ENCODE results near the gene NDUFAF8. TPM values are rescaled to one million over a fixed set of nuclear protein-coding genes. Genes with fewer than 3 reads are reported as not detected.

Gene NDUFAF8
- total RNA-seq, 1 experiment from 2014 or later, result 60.1 TPM

GRCh38 chr17:81282876-81283275 lies 43.8 kb downstream of the NDUFAF8 start:
- Mint-ChIP-seq H3K27ac (no peak overlapping the region), H3K36me3 (ENCODE audit: insufficient read depth in 1 of 3, low read depth in 3 of 3) (peaks cover 5 to 30% (median 13%) of the 10 kb centered on the region in 3 experiments; a peak in 6 of 7 replicates), H3K4me1 (peaks cover 2 to 7% of the 10 kb centered on the region in 2 experiments; a peak in 3 of 4 replicates), H3K9me3 (no peaks in the 10 kb centered on the region), H3K4me3 (no peak overlapping the region), H3K27me3 (ENCODE audit: low read depth) (no peaks in the 10 kb centered on the region)
- Histone ChIP-seq H3K14ac (ENCODE audit: insufficient read depth, low read length) (no peak overlapping the region), H2AK5ac (ENCODE audit: insufficient read length, low read length) (no peak overlapping the region), H2BK20ac (ENCODE audit: low read depth, low read length, poor library complexity, severe bottlenecking) (no peak overlapping the region), H3K23ac (ENCODE audit: insufficient read length, low read depth, low read length) (no peak overlapping the region), H2BK5ac (ENCODE audit: insufficient read length, low read length) (no peak overlapping the region), H2BK12ac (ENCODE audit: insufficient read length, low read depth, low read length) (no peak overlapping the region), H2BK120ac (ENCODE audit: low read depth, low read length, poor library complexity, severe bottlenecking) (no peak overlapping the region), H3K79me2 (ENCODE audit: insufficient read depth, low read length) (no peaks in the 10 kb centered on the region; the same call in 1 of the 2 replicates), H3K18ac (ENCODE audit: insufficient read length, low read depth, low read length) (no peak overlapping the region), H3K27me3 (ENCODE audit: insufficient read depth, low read length) (no peaks in the 10 kb centered on the region), H4K20me1 (ENCODE audit: control insufficient read depth, insufficient read depth, insufficient read length) (no peaks in the 10 kb centered on the region), H4K8ac (replicated peaks; ENCODE audit: insufficient read length, low read depth, low read length) (no peak overlapping the region), H3K4me1 (ENCODE audit: insufficient read depth, low read length) (no peaks in the 10 kb centered on the region), H4K5ac (ENCODE audit: insufficient read length, low read depth, low read length) (no peak overlapping the region), H3K79me1 (ENCODE audit: insufficient read depth, low read depth, low read length, poor library complexity, severe bottlenecking) (peaks cover 3% of the 10 kb centered on the region), H3K27ac (ENCODE audit: insufficient read length, low read depth, low read length) (no peak overlapping the region), H3K23me2 (ENCODE audit: insufficient read length, low read depth, low read length, poor library complexity, severe bottlenecking) (no peaks in the 10 kb centered on the region), H3K9me3 (ENCODE audit: control insufficient read depth, low read depth, low read length) (no peaks in the 10 kb centered on the region), H3K9ac (ENCODE audit: extremely low read depth, insufficient read length, low read length) (no peak overlapping the region), H2AFZ (ENCODE audit: low read length) (no peak overlapping the region), H2BK15ac (ENCODE audit: low read depth, low read length) (no peak overlapping the region), H3K4ac (ENCODE audit: low read depth, low read length) (no peak overlapping the region), H3K4me2 (ENCODE audit: insufficient read depth, insufficient read length, low read length) (no peak overlapping the region), H3K56ac (ENCODE audit: insufficient read length, low read depth, low read length) (no peak overlapping the region), H3T11ph (ENCODE audit: low read length) (no peak overlapping the region), H4K91ac (ENCODE audit: insufficient read length, low read depth, low read length) (no peak overlapping the region)
- WGBS (ENCODE audit: extremely low coverage, insufficient read length, low lambda C conversion rate), result no CpG with 5 or more reads among the region's 16 CpGs
- TF ChIP-seq CTCF (conservative IDR thresholded peaks at IDR 0.05), result no peak
- DNase-seq, result no peak
